HUES64 (cell line): Measurements from ENCODE around the gene RSF1.

Experiments used
- H3K27ac ChIP-seq: 2 replicates; pipeline ENCODE4 v1.7.0; 2013; ENCODE audit warnings: low read depth, low read length, inconsistent platforms
- H3K27me3 ChIP-seq: 2 replicates; pipeline ENCODE4 v1.6.1; 2013; ENCODE audit warnings: mild to moderate bottlenecking, low read length; ENCODE audit not compliant: insufficient read depth
- H3K36me3 ChIP-seq: 2 replicates; pipeline ENCODE4 v1.6.1; 2013; ENCODE audit warnings: mild to moderate bottlenecking, low read length; ENCODE audit not compliant: insufficient read depth
- H3K4me1 ChIP-seq: 2 replicates; pipeline ENCODE4 v1.6.1; 2013; ENCODE audit warnings: mild to moderate bottlenecking, low read length, moderate library complexity; ENCODE audit not compliant: insufficient read depth
- H3K4me3 ChIP-seq: 2 replicates; pipeline ENCODE4 v1.5.1; 2013; ENCODE audit warnings: mild to moderate bottlenecking, low read length, moderate library complexity
- H3K9ac ChIP-seq: 2 replicates; pipeline ENCODE4 v1.6.1; 2013; ENCODE audit warnings: mild to moderate bottlenecking, low read depth, low read length
- H3K9me3 ChIP-seq: 2 replicates; pipeline ENCODE4 v1.6.1; 2013; ENCODE audit warnings: low read depth, low read length; ENCODE audit not compliant: insufficient read depth
- WGBS: fragments of 150-250, 120-280 bp; methylation state at CpG from one replicate; pipeline ENCODE4 v1.1.7; 2013; ENCODE audit warnings: missing lambda C conversion rate; 5-methylcytosine and 5-hydroxymethylcytosine counted together

The RSF1 gene

DNA sequence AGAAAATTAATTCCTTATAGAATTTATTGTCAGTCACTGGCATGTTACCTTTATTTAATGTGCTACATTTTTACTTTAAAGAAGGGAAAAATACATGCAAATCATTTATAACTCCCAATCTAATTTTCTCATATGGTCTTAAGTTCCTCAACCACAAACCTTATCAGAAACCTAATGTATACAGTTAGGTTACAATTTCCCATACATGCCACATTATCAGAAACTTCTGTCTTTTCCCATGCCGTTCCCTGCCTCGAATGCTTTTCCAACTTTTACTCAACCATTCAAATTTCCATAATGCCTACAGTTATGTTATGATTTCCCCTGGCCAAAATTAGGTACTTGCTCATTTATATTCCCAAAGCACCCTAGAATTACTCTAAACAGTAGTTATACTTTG, 13.5 kb downstream of the RSF1 start:
- Histone ChIP-seq H3K27ac (no peak overlapping the region), H3K9me3 (no peaks in the 10 kb centered on the region), H3K4me1 (no peaks in the 10 kb centered on the region), H3K27me3 (no peaks in the 10 kb centered on the region), H3K4me3 (no peak overlapping the region), H3K9ac (no peak overlapping the region), H3K36me3 (peaks cover 20% of the 10 kb centered on the region)
- WGBS, result 96% methylated on average over 2 of the region's 2 CpGs

GRCh38 chr11:77806415-77806814, 14.1 kb downstream of the RSF1 start:
- Histone ChIP-seq H3K9me3 (no peaks in the 10 kb centered on the region), H3K27ac (no peak overlapping the region), H3K4me3 (no peak overlapping the region), H3K27me3 (no peaks in the 10 kb centered on the region), H3K4me1 (no peaks in the 10 kb centered on the region), H3K36me3 (peaks cover 16% of the 10 kb centered on the region), H3K9ac (no peak overlapping the region)

DNA sequence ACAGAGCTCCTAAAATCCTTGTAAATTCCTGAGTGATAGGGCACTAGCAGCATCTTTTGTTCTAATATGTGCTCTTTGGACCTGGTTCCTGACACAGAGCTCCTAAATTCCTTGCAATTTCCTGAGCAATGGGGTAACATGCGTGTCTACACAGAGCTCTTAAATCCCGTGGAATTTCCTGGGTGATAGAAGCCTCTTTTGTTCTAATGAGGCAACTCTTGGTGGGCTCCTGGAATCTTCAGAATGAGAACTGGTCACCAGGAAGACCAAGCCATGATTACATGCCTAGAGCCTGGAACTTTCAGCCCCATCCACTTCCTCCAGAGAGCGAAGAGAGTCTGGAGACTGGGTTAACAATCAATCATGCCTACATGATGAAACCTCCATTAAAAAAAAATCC, 19.0 kb downstream of the RSF1 start:
- Histone ChIP-seq H3K27me3 (no peaks in the 10 kb centered on the region), H3K36me3 (0 out of 2 replicates have a peak, but pooled peaks cover 2% of the 10 kb centered on the region), H3K9me3 (0 out of 2 replicates have a peak, but pooled peaks cover 2% of the 10 kb centered on the region), H3K4me3 (no peak overlapping the region), H3K9ac (no peak overlapping the region), H3K27ac (no peak overlapping the region), H3K4me1 (no peaks in the 10 kb centered on the region)
- 90% methylated on average over 3 of the region's 3 CpGs for WGBS

DNA sequence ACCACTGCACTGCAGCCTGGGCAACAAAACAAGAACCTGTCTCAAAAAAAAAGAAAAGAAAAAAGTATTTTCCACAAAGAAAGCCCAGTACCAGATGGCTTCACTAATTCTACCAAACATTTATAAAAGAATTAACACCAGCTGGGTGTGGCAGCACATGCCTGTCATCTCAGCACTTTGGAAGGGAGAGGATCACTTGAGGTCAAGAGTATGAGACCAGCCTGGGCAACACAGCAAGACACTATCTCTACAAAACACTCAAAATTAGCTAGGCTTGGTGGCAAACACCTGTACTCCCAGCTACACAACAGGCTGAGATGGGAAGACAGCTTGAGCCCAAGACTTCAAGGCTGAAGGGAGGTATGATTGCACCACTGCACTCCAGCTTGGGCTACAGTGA, 20.1 kb downstream of the RSF1 start:
- Histone ChIP-seq H3K27ac (no peak overlapping the region), H3K9me3 (0 out of 2 replicates have a peak, but pooled peaks cover 2% of the 10 kb centered on the region), H3K4me3 (no peak overlapping the region), H3K9ac (no peak overlapping the region), H3K4me1 (no peaks in the 10 kb centered on the region), H3K36me3 (0 out of 2 replicates have a peak, but pooled peaks cover 2% of the 10 kb centered on the region), H3K27me3 (no peaks in the 10 kb centered on the region)

DNA sequence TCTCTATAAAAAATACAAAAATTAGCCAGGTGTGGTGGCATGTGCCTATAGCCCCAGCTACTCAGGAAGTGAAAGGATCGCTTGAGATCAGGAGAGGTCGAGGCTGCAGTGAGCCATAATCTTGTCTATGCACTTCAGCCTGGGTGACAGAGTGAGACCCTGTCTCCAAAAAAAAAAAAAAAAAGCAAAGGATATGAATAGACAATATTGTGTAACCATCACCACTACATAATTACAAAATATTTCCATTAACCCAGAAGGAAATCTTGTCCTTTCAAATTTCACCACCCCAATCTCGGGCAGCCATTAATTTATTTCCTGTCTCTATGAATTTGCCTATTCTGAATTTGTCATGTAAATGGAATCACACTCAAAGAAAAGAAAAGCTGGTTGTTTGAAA, 21.2 kb downstream of the RSF1 start:
- H3K27ac ChIP-seq, result no peak overlapping the region
- no peaks in the 10 kb centered on the region for H3K36me3 ChIP-seq
- 94% methylated on average over 3 of the region's 3 CpGs for WGBS
- H3K4me1 ChIP-seq, result no peaks in the 10 kb centered on the region
- no peak overlapping the region for H3K9ac ChIP-seq
- H3K4me3 ChIP-seq, result no peak overlapping the region
- 0 out of 2 replicates have a peak, but pooled peaks cover 2% of the 10 kb centered on the region for H3K9me3 ChIP-seq
- no peaks in the 10 kb centered on the region for H3K27me3 ChIP-seq

DNA sequence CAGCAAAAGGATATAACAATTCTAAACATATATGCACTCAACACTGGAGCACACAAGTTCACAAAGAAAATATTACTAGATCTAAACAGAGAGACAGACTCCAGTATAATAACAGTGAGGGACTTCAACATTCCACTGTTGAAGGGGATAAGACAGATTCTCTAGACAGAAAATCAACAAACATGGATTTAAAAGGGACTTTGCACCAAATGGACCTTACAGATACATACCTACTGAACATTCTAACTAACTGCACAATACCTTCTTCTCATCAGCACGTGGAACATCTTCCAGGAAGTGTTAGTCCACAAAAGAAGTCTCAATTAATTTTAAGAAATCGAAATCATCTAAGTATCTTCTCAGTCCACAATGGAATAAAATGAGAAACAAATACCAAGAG, 26.6 kb downstream of the RSF1 start:
- WGBS, result 98% methylated on average over 2 of the region's 2 CpGs
- H3K9ac ChIP-seq, result no peak overlapping the region
- H3K9me3 ChIP-seq, result peaks cover 15% of the 10 kb centered on the region; the same call in 1 of the 2 replicates
- no peak overlapping the region for H3K4me3 ChIP-seq
- no peaks in the 10 kb centered on the region for H3K27me3 ChIP-seq
- H3K27ac ChIP-seq, result no peak overlapping the region
- peaks cover 14% of the 10 kb centered on the region for H3K36me3 ChIP-seq
- H3K4me1 ChIP-seq, result peaks cover 4% of the 10 kb centered on the region; the same call in 1 of the 2 replicates

GRCh38 chr11:77791301-77791700, 29.2 kb downstream of the RSF1 start:
- no peak overlapping the region for H3K27ac ChIP-seq
- no peaks in the 10 kb centered on the region for H3K27me3 ChIP-seq
- 91% methylated on average over 4 of the region's 4 CpGs for WGBS
- H3K9ac ChIP-seq, result no peak overlapping the region
- no peak overlapping the region for H3K4me3 ChIP-seq
- H3K4me1 ChIP-seq, result peaks cover 22% of the 10 kb centered on the region
- H3K36me3 ChIP-seq, result peaks cover 14% of the 10 kb centered on the region
- H3K9me3 ChIP-seq, result peaks cover 13% of the 10 kb centered on the region; the same call in 1 of the 2 replicates

DNA sequence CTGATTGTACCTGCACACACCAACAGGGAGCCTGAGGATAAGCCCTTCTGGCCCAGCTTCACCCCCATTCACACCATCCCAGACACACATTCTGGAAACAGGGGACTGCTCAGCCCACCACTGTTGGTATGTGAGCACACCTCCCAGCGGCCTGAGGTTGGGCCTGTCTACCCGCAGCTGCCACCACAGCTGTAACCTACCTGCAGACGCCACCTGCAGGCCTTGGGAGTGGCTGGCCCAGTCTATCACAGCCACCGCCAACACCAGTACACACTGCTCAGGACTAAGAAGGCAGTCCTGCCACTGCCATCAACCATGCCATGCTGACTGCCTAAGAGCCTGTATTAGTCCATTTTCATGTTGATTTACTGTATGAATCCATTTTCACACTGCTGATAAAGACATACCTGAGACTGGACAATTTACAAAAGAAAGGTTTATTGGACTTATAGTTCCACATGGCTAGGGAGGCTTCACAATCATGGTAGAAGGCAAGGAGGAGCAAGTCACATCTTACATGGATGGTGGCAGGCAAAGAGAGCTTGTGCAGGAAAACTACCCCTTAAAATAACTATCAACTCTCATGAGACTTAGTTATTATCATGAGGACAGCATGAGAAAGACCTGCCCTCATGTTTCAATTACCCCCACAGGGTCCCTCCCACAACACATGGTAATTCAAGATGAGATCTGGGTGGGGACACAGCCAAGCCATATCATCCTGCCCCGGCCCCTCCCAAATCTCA, 30.6 kb downstream of the RSF1 start:
- H3K27me3 ChIP-seq, result no peaks in the 10 kb centered on the region
- 91% methylated on average over 5 of the region's 5 CpGs for WGBS
- H3K9me3 ChIP-seq, result peaks cover 13% of the 10 kb centered on the region; the same call in 1 of the 2 replicates
- peaks cover 14% of the 10 kb centered on the region for H3K36me3 ChIP-seq
- no peak overlapping the region for H3K4me3 ChIP-seq
- H3K27ac ChIP-seq, result no peak overlapping the region
- H3K9ac ChIP-seq, result no peak overlapping the region
- H3K4me1 ChIP-seq, result peaks cover 22% of the 10 kb centered on the region

DNA sequence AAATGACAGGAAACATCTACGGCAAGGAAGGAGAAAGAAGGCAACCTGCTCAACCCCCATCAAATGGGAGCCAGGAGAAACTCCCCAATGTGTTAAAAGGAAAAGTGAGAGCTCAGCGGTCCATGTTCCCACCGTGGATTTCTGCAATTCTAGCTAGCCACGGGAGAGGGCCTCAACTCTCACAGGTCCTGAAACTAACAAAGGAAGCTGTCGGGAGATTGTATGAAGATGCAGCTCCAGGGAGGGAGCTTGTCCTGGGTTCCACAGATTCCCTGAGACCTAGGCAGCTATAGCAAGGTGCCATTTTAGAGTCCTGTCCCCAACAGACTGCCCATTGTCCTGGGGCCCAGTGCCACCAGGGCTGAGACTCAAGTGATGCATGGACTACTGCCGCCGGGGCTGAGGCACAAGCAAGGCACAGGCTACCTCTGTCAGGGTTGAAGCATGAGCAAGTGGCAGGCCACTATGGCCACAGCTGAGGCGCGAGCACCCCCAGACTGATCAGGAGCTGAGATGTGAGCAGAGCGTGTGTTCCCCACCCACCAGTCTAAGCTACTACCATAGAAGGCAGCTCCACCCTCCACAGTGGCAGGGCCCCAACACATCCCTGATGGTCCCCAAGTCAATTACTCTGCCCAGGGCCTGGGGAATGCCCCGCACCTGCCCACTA, 31.3 kb downstream of the RSF1 start:
- peaks cover 13% of the 10 kb centered on the region; the same call in 1 of the 2 replicates for H3K9me3 ChIP-seq
- peaks cover 14% of the 10 kb centered on the region for H3K36me3 ChIP-seq
- H3K4me1 ChIP-seq, result peaks cover 22% of the 10 kb centered on the region
- H3K9ac ChIP-seq, result no peak overlapping the region
- 0 out of 2 replicates have a peak overlapping the region, but pooled peaks have one; percentile 2 for H3K27ac ChIP-seq
- 79% methylated on average over 11 of the region's 11 CpGs for WGBS
- no peaks in the 10 kb centered on the region for H3K27me3 ChIP-seq
- H3K4me3 ChIP-seq, result no peak overlapping the region

GRCh38 chr11:77784572-77784971, 36.0 kb downstream of the RSF1 start:
- H3K9me3 ChIP-seq, result no peaks in the 10 kb centered on the region
- no peak overlapping the region for H3K27ac ChIP-seq
- peaks cover 22% of the 10 kb centered on the region for H3K4me1 ChIP-seq
- WGBS, result 90% methylated on average over 3 of the region's 3 CpGs
- H3K27me3 ChIP-seq, result no peaks in the 10 kb centered on the region
- H3K36me3 ChIP-seq, result 0 out of 2 replicates have a peak, but pooled peaks cover 4% of the 10 kb centered on the region
- H3K9ac ChIP-seq, result no peak overlapping the region
- H3K4me3 ChIP-seq, result no peak overlapping the region

DNA sequence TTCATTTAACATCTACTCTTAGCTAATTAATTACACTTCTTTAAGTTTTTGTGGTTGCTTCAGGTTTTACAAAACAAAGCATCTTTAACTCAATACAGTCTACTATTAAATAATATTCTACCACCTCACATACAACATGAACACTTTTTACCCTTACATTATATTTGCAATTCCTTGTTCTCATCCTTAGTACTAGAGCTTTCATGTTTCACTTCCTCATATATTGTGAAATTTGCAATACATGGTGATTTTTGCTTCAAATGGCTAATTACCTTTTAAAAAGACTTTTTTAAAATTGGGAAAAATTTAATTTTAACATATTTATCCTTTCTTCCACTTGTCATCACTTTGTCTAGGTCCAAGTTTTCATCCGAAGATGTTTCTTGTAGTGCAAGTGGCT, 37.5 kb downstream of the RSF1 start:
- H3K27me3 ChIP-seq, result no peaks in the 10 kb centered on the region
- H3K4me1 ChIP-seq, result peaks cover 8% of the 10 kb centered on the region
- H3K9ac ChIP-seq, result no peak overlapping the region
- no peaks in the 10 kb centered on the region for H3K9me3 ChIP-seq
- H3K4me3 ChIP-seq, result no peak overlapping the region
- WGBS, result 90% methylated on average over 1 of the region's 1 CpG
- no peak overlapping the region for H3K27ac ChIP-seq
- 0 out of 2 replicates have a peak, but pooled peaks cover 4% of the 10 kb centered on the region for H3K36me3 ChIP-seq
